Measurements from ENCODE around the gene SF3B6.
A peak's percentile ranks its signal among the peaks of the same experiment; 100 is the strongest.
"Not testable (repeated sequence)": the region's sequence is repeated elsewhere in the genome, so short reads cannot be mapped to it uniquely, and the experiment has no call there.

Gene SF3B6

DNA sequence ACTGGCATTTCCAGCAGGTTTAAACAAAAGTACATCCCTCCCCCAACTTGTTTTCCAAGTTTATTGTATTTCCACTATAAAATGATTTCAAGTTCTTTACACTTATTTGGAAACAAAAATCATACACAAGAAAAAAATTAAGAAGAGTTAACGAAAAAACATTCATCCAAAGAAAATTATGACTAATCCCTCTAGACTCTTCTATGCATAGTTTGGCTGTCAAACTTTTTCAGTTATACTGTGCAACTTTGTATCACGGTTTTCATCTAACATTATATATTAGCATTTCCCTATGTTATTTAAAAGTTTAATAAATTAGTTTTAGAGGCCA is 29.6 kb downstream of the SF3B6 start:
- peak overlapping the region; percentile 86 for H3K4me2 ChIP-seq (ENCODE audit: low read depth, low read length, poor library complexity, severe bottlenecking)
- H3K9ac ChIP-seq (ENCODE audit: low read length): peak overlapping the region; percentile 93
- H3K27me3 ChIP-seq (ENCODE audit: low read length): no peaks in the 10 kb centered on the region
- H3F3A ChIP-seq (ENCODE audit: insufficient read depth): peaks cover 17% of the 10 kb centered on the region
- H3K9me3 ChIP-seq (ENCODE audit: insufficient read depth, low read length): no peaks in the 10 kb centered on the region
- H3K9me2 ChIP-seq (replicated peaks; ENCODE audit: insufficient read depth, low read length): no peaks in the 10 kb centered on the region
- TF ChIP-seq, protein P1, sequence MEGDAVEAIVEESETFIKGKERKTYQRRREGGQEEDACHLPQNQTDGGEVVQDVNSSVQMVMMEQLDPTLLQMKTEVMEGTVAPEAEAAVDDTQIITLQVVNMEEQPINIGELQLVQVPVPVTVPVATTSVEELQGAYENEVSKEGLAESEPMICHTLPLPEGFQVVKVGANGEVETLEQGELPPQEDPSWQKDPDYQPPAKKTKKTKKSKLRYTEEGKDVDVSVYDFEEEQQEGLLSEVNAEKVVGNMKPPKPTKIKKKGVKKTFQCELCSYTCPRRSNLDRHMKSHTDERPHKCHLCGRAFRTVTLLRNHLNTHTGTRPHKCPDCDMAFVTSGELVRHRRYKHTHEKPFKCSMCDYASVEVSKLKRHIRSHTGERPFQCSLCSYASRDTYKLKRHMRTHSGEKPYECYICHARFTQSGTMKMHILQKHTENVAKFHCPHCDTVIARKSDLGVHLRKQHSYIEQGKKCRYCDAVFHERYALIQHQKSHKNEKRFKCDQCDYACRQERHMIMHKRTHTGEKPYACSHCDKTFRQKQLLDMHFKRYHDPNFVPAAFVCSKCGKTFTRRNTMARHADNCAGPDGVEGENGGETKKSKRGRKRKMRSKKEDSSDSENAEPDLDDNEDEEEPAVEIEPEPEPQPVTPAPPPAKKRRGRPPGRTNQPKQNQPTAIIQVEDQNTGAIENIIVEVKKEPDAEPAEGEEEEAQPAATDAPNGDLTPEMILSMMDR (IDR thresholded peaks at IDR 0.05; ENCODE audit: insufficient read depth, low read length, poor library complexity, severe bottlenecking): no peak
- no peak for TF ChIP-seq EZH2phosphoT487 (conservative IDR thresholded peaks at IDR 0.05; ENCODE audit: low read length)
- peak overlapping the region; percentile 96 for H3K4me3 ChIP-seq (ENCODE audit: insufficient read depth, low read length, poor library complexity, severe bottlenecking)
- H2AFZ ChIP-seq (ENCODE audit: low read depth, low read length, severe bottlenecking): peak overlapping the region; percentile 92
- H3K79me2 ChIP-seq (ENCODE audit: insufficient read depth, low read length): peaks cover 40% of the 10 kb centered on the region
- H3K27ac ChIP-seq (ENCODE audit: low read depth, low read length): no peak overlapping the region
- H3K36me3 ChIP-seq (ENCODE audit: low read length): no peaks in the 10 kb centered on the region
- no peaks in the 10 kb centered on the region for H4K20me1 ChIP-seq (ENCODE audit: low read depth, low read length)

DNA sequence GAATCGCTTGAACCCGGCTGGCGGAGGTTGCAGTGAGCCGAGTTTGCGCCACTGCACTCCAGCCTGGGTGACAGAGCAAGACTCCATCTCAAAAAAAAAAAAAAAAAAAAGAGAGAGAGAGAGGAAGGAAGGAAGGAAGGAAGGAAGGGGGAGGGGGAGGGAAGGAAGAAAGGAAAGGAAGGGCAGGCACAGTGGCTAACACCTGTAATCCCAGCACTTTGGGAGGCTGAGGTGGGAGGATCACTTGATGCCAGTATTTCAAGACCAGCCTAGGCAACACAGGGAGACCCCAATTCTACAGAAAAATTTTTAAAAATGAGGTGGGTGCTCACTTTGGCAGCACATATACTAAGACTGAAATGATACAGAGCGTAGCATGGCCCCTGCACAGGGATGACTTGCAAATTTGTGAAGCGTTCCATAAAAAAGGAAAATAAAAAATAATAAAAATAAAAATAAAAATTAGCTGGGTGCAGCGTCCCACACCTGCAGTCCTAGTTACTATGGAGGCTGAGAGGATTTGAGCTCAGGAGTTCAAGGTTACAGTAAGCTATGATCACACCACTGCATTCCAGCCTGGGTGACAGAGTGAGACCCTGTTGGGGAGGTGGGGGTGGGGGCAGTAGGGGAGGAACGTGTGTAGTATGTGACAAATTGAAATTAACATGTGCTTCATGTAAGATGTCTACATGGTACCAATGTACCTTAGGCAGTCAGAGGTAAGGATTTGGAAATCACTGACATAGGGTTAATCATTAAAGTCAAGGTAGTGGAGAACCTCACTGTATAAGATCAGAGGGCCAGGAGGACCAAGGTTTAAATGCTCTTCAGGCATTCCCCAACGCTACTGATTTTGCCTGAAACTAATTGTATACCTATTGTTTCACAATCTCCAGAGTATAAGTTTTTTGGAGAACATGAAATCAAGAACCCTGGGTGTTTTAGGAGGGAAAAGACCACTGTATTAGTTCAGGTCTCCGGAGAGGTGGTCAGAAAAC is 30.3 kb downstream of the SF3B6 start:
- H3F3A ChIP-seq (ENCODE audit: insufficient read depth): peaks cover 17% of the 10 kb centered on the region
- H3K9ac ChIP-seq (ENCODE audit: low read length): peak overlapping the region; percentile 93
- H3K9me3 ChIP-seq (ENCODE audit: insufficient read depth, low read length): no peaks in the 10 kb centered on the region
- no peak overlapping the region for H3K27ac ChIP-seq (ENCODE audit: low read depth, low read length)
- H3K9me2 ChIP-seq (replicated peaks; ENCODE audit: insufficient read depth, low read length): no peaks in the 10 kb centered on the region
- H4K20me1 ChIP-seq (ENCODE audit: low read depth, low read length): no peaks in the 10 kb centered on the region
- peak overlapping the region; percentile 96 for H3K4me3 ChIP-seq (ENCODE audit: insufficient read depth, low read length, poor library complexity, severe bottlenecking)
- TF ChIP-seq, protein P1 (IDR thresholded peaks at IDR 0.05; ENCODE audit: insufficient read depth, low read length, poor library complexity, severe bottlenecking): no peak
- no peak for TF ChIP-seq EZH2phosphoT487 (conservative IDR thresholded peaks at IDR 0.05; ENCODE audit: low read length)
- no peaks in the 10 kb centered on the region for H3K36me3 ChIP-seq (ENCODE audit: low read length)
- no peaks in the 10 kb centered on the region for H3K27me3 ChIP-seq (ENCODE audit: low read length)
- peak overlapping the region; percentile 86 for H3K4me2 ChIP-seq (ENCODE audit: low read depth, low read length, poor library complexity, severe bottlenecking)
- H3K79me2 ChIP-seq (ENCODE audit: insufficient read depth, low read length): peaks cover 44% of the 10 kb centered on the region
- H2AFZ ChIP-seq (ENCODE audit: low read depth, low read length, severe bottlenecking): no peak overlapping the region

DNA sequence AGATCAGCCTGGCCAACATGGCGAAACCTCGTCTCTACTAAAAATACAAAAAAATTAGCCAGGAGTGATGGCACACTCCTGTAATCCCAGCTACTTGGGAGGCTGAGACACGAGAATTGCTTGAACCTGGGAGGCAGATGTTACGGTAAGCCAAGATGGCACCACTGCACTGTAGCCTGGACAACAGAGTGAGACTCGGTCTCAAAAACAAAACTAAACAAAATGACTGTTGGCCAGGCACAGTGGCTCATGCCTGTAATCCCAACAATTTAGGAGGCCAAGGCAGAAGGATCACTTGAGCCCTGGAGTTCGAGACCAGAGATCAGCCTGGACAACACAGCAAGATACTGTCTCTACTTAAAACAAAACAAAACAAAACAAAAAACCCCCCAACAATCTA is 33.0 kb downstream of the SF3B6 start:
- H3F3A ChIP-seq (ENCODE audit: insufficient read depth); H3K4me3 ChIP-seq (ENCODE audit: insufficient read depth, low read length, poor library complexity, severe bottlenecking); H3K4me2 ChIP-seq (ENCODE audit: low read depth, low read length, poor library complexity, severe bottlenecking); H3K9me3 ChIP-seq (ENCODE audit: insufficient read depth, low read length); H2AFZ ChIP-seq (ENCODE audit: low read depth, low read length, severe bottlenecking); H3K36me3 ChIP-seq (ENCODE audit: low read length); H3K27ac ChIP-seq (ENCODE audit: low read depth, low read length); H3K27me3 ChIP-seq (ENCODE audit: low read length); H4K20me1 ChIP-seq (ENCODE audit: low read depth, low read length); H3K9ac ChIP-seq (ENCODE audit: low read length); H3K9me2 ChIP-seq (replicated peaks; ENCODE audit: insufficient read depth, low read length): not testable (repeated sequence)
- peaks cover 54% of the 10 kb centered on the region for H3K79me2 ChIP-seq (ENCODE audit: insufficient read depth, low read length)

DNA sequence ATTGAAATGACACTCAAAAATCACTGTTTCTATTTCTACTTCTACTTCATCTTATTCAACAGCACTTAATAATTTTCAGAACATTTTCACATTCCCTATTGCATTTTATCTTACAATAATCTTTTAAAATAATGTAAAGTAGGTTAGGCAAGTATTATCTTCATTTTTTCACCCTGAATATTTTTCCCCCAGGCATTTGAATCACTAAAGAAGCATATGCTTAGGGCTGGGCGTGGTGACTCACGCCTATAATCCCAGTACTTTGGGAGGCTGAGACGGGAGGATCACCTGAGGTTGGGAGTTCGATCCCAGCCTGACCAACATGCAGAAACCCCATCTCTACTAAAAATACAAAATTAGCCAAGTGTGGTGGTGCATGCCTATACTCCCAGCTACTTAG is 35.6 kb downstream of the SF3B6 start:
- H3K9ac ChIP-seq (ENCODE audit: low read length): no peak overlapping the region
- H3K79me2 ChIP-seq (ENCODE audit: insufficient read depth, low read length): peaks cover 56% of the 10 kb centered on the region
- no peaks in the 10 kb centered on the region for H3K9me2 ChIP-seq (replicated peaks; ENCODE audit: insufficient read depth, low read length)
- no peak overlapping the region for H3K27ac ChIP-seq (ENCODE audit: low read depth, low read length)
- H3K27me3 ChIP-seq (ENCODE audit: low read length): no peaks in the 10 kb centered on the region
- 0 out of 2 replicates have a peak, but pooled peaks cover 3% of the 10 kb centered on the region for H3F3A ChIP-seq (ENCODE audit: insufficient read depth)
- no peaks in the 10 kb centered on the region for H3K9me3 ChIP-seq (ENCODE audit: insufficient read depth, low read length)
- H3K36me3 ChIP-seq (ENCODE audit: low read length): peaks cover 4% of the 10 kb centered on the region; the same call in 1 of the 2 replicates
- H2AFZ ChIP-seq (ENCODE audit: low read depth, low read length, severe bottlenecking): no peak overlapping the region
- no peaks in the 10 kb centered on the region for H4K20me1 ChIP-seq (ENCODE audit: low read depth, low read length)
- no peak overlapping the region for H3K4me3 ChIP-seq (ENCODE audit: insufficient read depth, low read length, poor library complexity, severe bottlenecking)
- TF ChIP-seq EZH2phosphoT487 (conservative IDR thresholded peaks at IDR 0.05; ENCODE audit: low read length): no peak
- TF ChIP-seq, protein P1 (IDR thresholded peaks at IDR 0.05; ENCODE audit: insufficient read depth, low read length, poor library complexity, severe bottlenecking): no peak
- H3K4me2 ChIP-seq (ENCODE audit: low read depth, low read length, poor library complexity, severe bottlenecking): no peak overlapping the region

Data from SU-DHL-6 (cell line).